Tibial nerve (tissue), 4 donors: ENCODE measurements around the gene CEBPG. TPM values are rescaled to one million over a fixed set of nuclear protein-coding genes. Genes with fewer than 3 reads are reported as not detected.

ENCODE experiments used
- DNase-seq, 2 donors: peaks; one replicate each; pipeline ENCODE4 v3.0.0-alpha.2; 2019; ENCODE audit warnings: low spot score in 2 of 2
- H3K27ac ChIP-seq, 4 donors: fragments of 200-600 bp; sonication (generic) in 3 of 4; one replicate each; pipeline ENCODE4 v1.5.1; 2017 to 2019; ENCODE audit warnings: mild to moderate bottlenecking in 1 of 4
- H3K27me3 ChIP-seq, 2 donors: fragments of 200-600 bp; sonication (generic) in 1 of 2; one replicate each; pipeline versions ENCODE4 v1.5.1 to v1.6.0; 2017 to 2019
- H3K36me3 ChIP-seq, 3 donors: fragments of 200-600 bp; sonication (generic); one replicate each; pipeline ENCODE4 v1.5.1; 2018 to 2019
- H3K4me1 ChIP-seq, 4 donors: fragments of 200-600 bp; sonication (generic) in 3 of 4; one replicate each; pipeline ENCODE4 v1.5.1; 2017 to 2019
- H3K4me3 ChIP-seq, 4 donors: fragments of 200-600 bp; sonication (generic) in 3 of 4; one replicate each; pipeline ENCODE4 v1.5.1; 2017 to 2019; ENCODE audit warnings: mild to moderate bottlenecking in 1 of 4, moderate library complexity in 1 of 4
- H3K9me3 ChIP-seq, 4 donors: fragments of 200-600 bp; sonication (generic) in 3 of 4; one replicate each; pipeline ENCODE4 v1.5.1; 2017 to 2019
- CTCF ChIP-seq, 5 experiments: fragments of 200-600 bp in 3 of 5; fragments of 450-650 bp in 2 of 5; sonication (generic) in 3 of 5; IDR thresholded peaks; one replicate each; pipeline ENCODE4 v1.5.1; 2016 to 2019; ENCODE audit warnings: antibody characterized with exemption in 5 of 5, mild to moderate bottlenecking in 3 of 5, moderate library complexity in 2 of 5
- EP300 ChIP-seq, 2 donors: sonication (generic); formaldehyde crosslinking; IDR thresholded peaks; one replicate each; pipeline ENCODE4 v1.6.1; 2017; ENCODE audit warnings: antibody characterized with exemption in 2 of 2, mild to moderate bottlenecking in 1 of 2
- POLR2A ChIP-seq, 2 donors: fragments of 450-650 bp; IDR thresholded peaks; one replicate each; pipeline ENCODE4 v1.6.1; 2017; ENCODE audit warnings: antibody characterized with exemption in 2 of 2, mild to moderate bottlenecking in 2 of 2, moderate library complexity in 2 of 2
- WGBS, 2 donors: methylation state at CpG; one replicate each; pipeline ENCODE4 v1.1.5; 2018; 5-methylcytosine and 5-hydroxymethylcytosine counted together
- total RNA-seq, 4 donors: library from RNA; depleted of rRNA; stranded (reverse); fragments of >200 nt; gene quantifications; one replicate each; pipeline ENCODE4 v1.1.0, GENCODE V29; 2016

CEBPG gene
- total RNA-seq, 4 donors from 2014 or later = 15.5 to 18.6 (median 16.7) TPM

GRCh38 chr19:33418871-33419787 is 45.6 kb downstream of the CEBPG start:
- TF ChIP-seq EP300 (IDR thresholded peaks at IDR 0.05) = no peak
- TF ChIP-seq POLR2A (IDR thresholded peaks at IDR 0.05) = no peak
- TF ChIP-seq CTCF (IDR thresholded peaks at IDR 0.05) = no peak
- Histone ChIP-seq H3K27me3 (no peaks in the 10 kb centered on the region), H3K27ac (no peak overlapping the region), H3K4me3 (no peak overlapping the region), H3K4me1 (peaks cover 0 to 8% (median 1%) of the 10 kb centered on the region in 4 donors), H3K9me3 (no peaks in the 10 kb centered on the region), H3K36me3 (peaks cover 0 to 10% (median 0%) of the 10 kb centered on the region in 3 donors)
- DNase-seq = no peak
- 83 to 84% methylated on average over 15 to 20 of the region's 20 CpGs for WGBS, 2 donors

- TF ChIP-seq EP300 (IDR thresholded peaks at IDR 0.05) (no peak), POLR2A (IDR thresholded peaks at IDR 0.05) (no peak), CTCF (IDR thresholded peaks at IDR 0.05) (no peak)
- no peak for DNase-seq
- no peak overlapping the region for H3K27ac ChIP-seq
- no peaks in the 10 kb centered on the region for H3K9me3 ChIP-seq
- peaks cover 0 to 8% (median 1%) of the 10 kb centered on the region in 4 donors for H3K4me1 ChIP-seq
- H3K27me3 ChIP-seq = no peaks in the 10 kb centered on the region
- H3K4me3 ChIP-seq = no peak overlapping the region
- H3K36me3 ChIP-seq = peaks cover 0 to 10% (median 0%) of the 10 kb centered on the region in 3 donors
- 37 to 49% methylated on average over 5 to 6 of the region's 6 CpGs for WGBS, 2 donors
These were observed 46.2 kb downstream of the CEBPG start for GRCh38 chr19:33419788-33420130.

GRCh38 chr19:33420821-33421220 is 47.3 kb downstream of the CEBPG start:
- no peaks in the 10 kb centered on the region for H3K27me3 ChIP-seq
- peaks cover 0 to 10% (median 0%) of the 10 kb centered on the region in 3 donors for H3K36me3 ChIP-seq
- no peak for DNase-seq
- TF ChIP-seq EP300 (IDR thresholded peaks at IDR 0.05) (no peak), POLR2A (IDR thresholded peaks at IDR 0.05) (no peak), CTCF (IDR thresholded peaks at IDR 0.05) (no peak)
- peaks cover 0 to 8% (median 1%) of the 10 kb centered on the region in 4 donors for H3K4me1 ChIP-seq
- H3K4me3 ChIP-seq = no peak overlapping the region
- H3K9me3 ChIP-seq = no peaks in the 10 kb centered on the region
- 89 to 90% methylated on average over 9 of the region's 9 CpGs for WGBS, 2 donors
- H3K27ac ChIP-seq = no peak overlapping the region

GRCh38 chr19:33421368-33421767 is 47.9 kb downstream of the CEBPG start:
- TF ChIP-seq CTCF (IDR thresholded peaks at IDR 0.05) (no peak), EP300 (IDR thresholded peaks at IDR 0.05) (no peak), POLR2A (IDR thresholded peaks at IDR 0.05) (no peak)
- no peaks in the 10 kb centered on the region for H3K27me3 ChIP-seq
- H3K27ac ChIP-seq = no peak overlapping the region
- H3K4me3 ChIP-seq = no peak overlapping the region
- DNase-seq = no peak
- no peaks in the 10 kb centered on the region for H3K9me3 ChIP-seq
- H3K36me3 ChIP-seq = peaks cover 0 to 10% (median 0%) of the 10 kb centered on the region in 3 donors
- H3K4me1 ChIP-seq = peaks cover 0 to 5% (median 1%) of the 10 kb centered on the region in 4 donors
- WGBS, 2 donors = 98 to 100% methylated on average over 7 of the region's 7 CpGs
